Esophagus muscularis mucosa (tissue), 3 donors: Measurements from ENCODE around the gene SFXN1.

ENCODE experiments used
- CTCF ChIP-seq, 3 experiments: fragments of 200-600 bp in 2 of 3; fragments of 450-650 bp in 1 of 3; sonication (generic) in 2 of 3; IDR thresholded peaks; one replicate each; pipeline ENCODE4 v1.5.1; 2017 to 2019; ENCODE audit warnings: antibody characterized with exemption in 3 of 3, mild to moderate bottlenecking in 2 of 3, moderate library complexity in 1 of 3
- POLR2A ChIP-seq: fragments of 450-650 bp; IDR thresholded peaks from one replicate; pipeline ENCODE4 v1.6.1; 2017; ENCODE audit warnings: antibody characterized with exemption, moderate library complexity, mild to moderate bottlenecking, low read depth

GRCh38 chr5:175471196-175471595 is 7.2 kb upstream of the SFXN1 start:
- TF ChIP-seq POLR2A (no peak), CTCF (IDR thresholded peaks at IDR 0.05) (no peak)
